ENCODE measurements around the gene TCAIM. TPM values are rescaled to one million over a fixed set of nuclear protein-coding genes. Genes with fewer than 3 reads are reported as not detected.

TCAIM gene
- total RNA-seq, 1 experiment from 2014 or later = 23.8 TPM

DNA sequence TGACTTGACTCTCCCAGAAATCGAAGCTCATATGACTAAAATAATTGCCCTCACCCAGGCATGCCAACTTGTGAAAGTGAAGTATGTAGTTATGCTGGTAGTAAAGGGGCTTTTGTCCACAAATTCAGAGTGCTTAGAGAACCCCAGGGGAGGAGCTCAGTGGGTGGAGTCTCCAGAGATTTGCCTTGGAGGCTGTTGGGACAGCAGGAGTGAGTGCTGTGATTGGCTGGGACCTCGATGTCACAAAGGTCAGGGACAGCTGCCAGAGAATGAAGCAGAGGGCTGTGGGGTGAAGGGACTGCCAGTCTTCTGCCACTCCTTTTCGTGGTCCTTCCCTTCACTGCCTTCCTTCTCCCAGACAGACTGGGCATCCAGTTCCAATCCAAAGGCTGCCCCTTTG is 89.1 kb downstream of the TCAIM start:
- H3K36me3 Mint-ChIP-seq (ENCODE audit: insufficient read depth in 1 of 3, low read depth in 3 of 3) = no peaks in the 10 kb centered on the region
- H4K91ac ChIP-seq (ENCODE audit: insufficient read length, low read depth, low read length) = no peak overlapping the region
- H3K79me1 ChIP-seq (ENCODE audit: insufficient read depth, low read depth, low read length, poor library complexity, severe bottlenecking) = no peaks in the 10 kb centered on the region
- no peaks in the 10 kb centered on the region for H3K4me1 ChIP-seq (ENCODE audit: insufficient read depth, low read length)
- H4K20me1 ChIP-seq (ENCODE audit: control insufficient read depth, insufficient read depth, insufficient read length) = no peaks in the 10 kb centered on the region
- H3K4me2 ChIP-seq (ENCODE audit: insufficient read depth, insufficient read length, low read length) = no peak overlapping the region
- no peak overlapping the region for H3K27ac Mint-ChIP-seq
- no peak overlapping the region for H2AFZ ChIP-seq (ENCODE audit: low read length)
- no peak overlapping the region for H3K4ac ChIP-seq (ENCODE audit: low read depth, low read length)
- no peak overlapping the region for H3T11ph ChIP-seq (ENCODE audit: low read length)
- H3K9ac ChIP-seq (ENCODE audit: extremely low read depth, insufficient read length, low read length) = no peak overlapping the region
- no peak overlapping the region for H3K18ac ChIP-seq (ENCODE audit: insufficient read length, low read depth, low read length)
- H3K14ac ChIP-seq (ENCODE audit: insufficient read depth, low read length) = peak overlapping the region; percentile 17; the same call in 1 of the 2 replicates
- H2BK12ac ChIP-seq (ENCODE audit: insufficient read length, low read depth, low read length) = no peak overlapping the region
- H3K27me3 ChIP-seq (ENCODE audit: insufficient read depth, low read length) = no peaks in the 10 kb centered on the region
- no peaks in the 10 kb centered on the region for H3K9me3 ChIP-seq (ENCODE audit: control insufficient read depth, low read depth, low read length)
- TF ChIP-seq, protein P1, sequence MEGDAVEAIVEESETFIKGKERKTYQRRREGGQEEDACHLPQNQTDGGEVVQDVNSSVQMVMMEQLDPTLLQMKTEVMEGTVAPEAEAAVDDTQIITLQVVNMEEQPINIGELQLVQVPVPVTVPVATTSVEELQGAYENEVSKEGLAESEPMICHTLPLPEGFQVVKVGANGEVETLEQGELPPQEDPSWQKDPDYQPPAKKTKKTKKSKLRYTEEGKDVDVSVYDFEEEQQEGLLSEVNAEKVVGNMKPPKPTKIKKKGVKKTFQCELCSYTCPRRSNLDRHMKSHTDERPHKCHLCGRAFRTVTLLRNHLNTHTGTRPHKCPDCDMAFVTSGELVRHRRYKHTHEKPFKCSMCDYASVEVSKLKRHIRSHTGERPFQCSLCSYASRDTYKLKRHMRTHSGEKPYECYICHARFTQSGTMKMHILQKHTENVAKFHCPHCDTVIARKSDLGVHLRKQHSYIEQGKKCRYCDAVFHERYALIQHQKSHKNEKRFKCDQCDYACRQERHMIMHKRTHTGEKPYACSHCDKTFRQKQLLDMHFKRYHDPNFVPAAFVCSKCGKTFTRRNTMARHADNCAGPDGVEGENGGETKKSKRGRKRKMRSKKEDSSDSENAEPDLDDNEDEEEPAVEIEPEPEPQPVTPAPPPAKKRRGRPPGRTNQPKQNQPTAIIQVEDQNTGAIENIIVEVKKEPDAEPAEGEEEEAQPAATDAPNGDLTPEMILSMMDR (conservative IDR thresholded peaks at IDR 0.05) = no peak
- WGBS (ENCODE audit: extremely low coverage, insufficient read length, low lambda C conversion rate) = no CpG with 5 or more reads among the region's 3 CpGs
- H2BK120ac ChIP-seq (ENCODE audit: low read depth, low read length, poor library complexity, severe bottlenecking) = no peak overlapping the region
- no peak overlapping the region for H2AK5ac ChIP-seq (ENCODE audit: insufficient read length, low read length)
- no peaks in the 10 kb centered on the region for H3K23me2 ChIP-seq (ENCODE audit: insufficient read length, low read depth, low read length, poor library complexity, severe bottlenecking)
- H3K56ac ChIP-seq (ENCODE audit: insufficient read length, low read depth, low read length) = no peak overlapping the region
- peaks cover 5 to 12% of the 10 kb centered on the region in 2 experiments for H3K4me1 Mint-ChIP-seq
- DNase-seq = peak; percentile 60
- no peak overlapping the region for H2BK20ac ChIP-seq (ENCODE audit: low read depth, low read length, poor library complexity, severe bottlenecking)
- no peak overlapping the region for H3K23ac ChIP-seq (ENCODE audit: insufficient read length, low read depth, low read length)
- H3K27ac ChIP-seq (ENCODE audit: insufficient read length, low read depth, low read length) = no peak overlapping the region
- peaks cover 3% of the 10 kb centered on the region for H3K27me3 Mint-ChIP-seq (ENCODE audit: low read depth)
- no peak overlapping the region for H2BK5ac ChIP-seq (ENCODE audit: insufficient read length, low read length)
- no peak overlapping the region for H4K5ac ChIP-seq (ENCODE audit: insufficient read length, low read depth, low read length)
- H2BK15ac ChIP-seq (ENCODE audit: low read depth, low read length) = no peak overlapping the region
- H4K8ac ChIP-seq (replicated peaks; ENCODE audit: insufficient read length, low read depth, low read length) = no peak overlapping the region
- H3K9me3 Mint-ChIP-seq = no peaks in the 10 kb centered on the region
- no peaks in the 10 kb centered on the region for H3K79me2 ChIP-seq (ENCODE audit: insufficient read depth, low read length)
- no peak overlapping the region for H3K4me3 Mint-ChIP-seq

Data from H9 (cell line).